DND-41 (cell line): Measurements from ENCODE around the gene IL18RAP.

Source experiments
- ATAC-seq: fragments of 200-7000 bp; cut with Tn5 transposase; 3 replicates; pipeline ENCODE4 v1.9.1; 2021; ENCODE audit warnings: low read depth; ENCODE audit not compliant: insufficient read depth
- DNase-seq: peaks from one replicate; pipeline ENCODE4 v3.0.0-alpha.2; 2020
- H2AFZ ChIP-seq: 2 replicates; pipeline ENCODE4 v1.6.0; 2012; ENCODE audit warnings: low read depth, low read length
- H3K27ac ChIP-seq: 2 replicates; pipeline ENCODE4 v1.5.1; 2012; ENCODE audit warnings: low read length, inconsistent platforms
- H3K27me3 ChIP-seq: fragments of 200-600 bp; sonication (generic); 2 replicates; pipeline ENCODE4 v1.6.0; 2012; ENCODE audit warnings: low read length, mild to moderate bottlenecking, inconsistent platforms; ENCODE audit not compliant: insufficient read depth, poor library complexity
- H3K36me3 ChIP-seq: 2 replicates; pipeline ENCODE4 v1.5.1; 2012; ENCODE audit warnings: low read length, inconsistent platforms; ENCODE audit not compliant: insufficient read depth
- H3K4me1 ChIP-seq: 2 replicates; pipeline ENCODE4 v1.5.1; 2012; ENCODE audit warnings: mild to moderate bottlenecking, low read length; ENCODE audit not compliant: insufficient read depth
- H3K4me2 ChIP-seq: 2 replicates; pipeline ENCODE4 v1.6.0; 2012; ENCODE audit warnings: mild to moderate bottlenecking, moderate library complexity, low read length, inconsistent platforms; ENCODE audit not compliant: insufficient read depth
- H3K4me3 ChIP-seq, 2 experiments: fragments of 200-600 bp in 1 of 2; shearing (Covaris generic) in 1 of 2; 2 replicates each; pipeline ENCODE4 v1.5.1; 2012 to 2016; ENCODE audit warnings: inconsistent platforms in 2 of 2, low read length in 2 of 2, mild to moderate bottlenecking in 2 of 2, low read depth in 1 of 2, moderate library complexity in 1 of 2
- H3K79me2 ChIP-seq: 2 replicates; pipeline ENCODE4 v1.6.0; 2012; ENCODE audit warnings: low read length, inconsistent platforms; ENCODE audit not compliant: insufficient read depth
- H3K9ac ChIP-seq: 2 replicates; pipeline ENCODE4 v1.6.0; 2012; ENCODE audit warnings: low read depth, mild to moderate bottlenecking, inconsistent platforms, low read length, moderate library complexity
- H3K9me3 ChIP-seq: 2 replicates; pipeline ENCODE4 v1.5.1; 2012; ENCODE audit warnings: low read length, moderate library complexity, mild to moderate bottlenecking, inconsistent platforms; ENCODE audit not compliant: insufficient read depth, severe bottlenecking
- H4K20me1 ChIP-seq: 2 replicates; pipeline ENCODE4 v1.6.0; 2012; ENCODE audit warnings: low read length; ENCODE audit not compliant: insufficient read depth
- EZH2 ChIP-seq: IDR thresholded peaks from 3 replicates; pipeline ENCODE4 v1.6.1; 2012; ENCODE audit warnings: borderline replicate concordance, low read depth, mild to moderate bottlenecking, moderate library complexity, low read length, inconsistent platforms; ENCODE audit not compliant: severe bottlenecking
- TF ChIP-seq, protein P1 (sequence below): IDR thresholded peaks from 2 replicates; pipeline ENCODE4 v1.5.1; 2012; ENCODE audit warnings: borderline replicate concordance, low read length, moderate library complexity, mild to moderate bottlenecking; ENCODE audit not compliant: poor library complexity, severe bottlenecking; ENCODE audit errors: extremely low read depth

The IL18RAP gene

DNA sequence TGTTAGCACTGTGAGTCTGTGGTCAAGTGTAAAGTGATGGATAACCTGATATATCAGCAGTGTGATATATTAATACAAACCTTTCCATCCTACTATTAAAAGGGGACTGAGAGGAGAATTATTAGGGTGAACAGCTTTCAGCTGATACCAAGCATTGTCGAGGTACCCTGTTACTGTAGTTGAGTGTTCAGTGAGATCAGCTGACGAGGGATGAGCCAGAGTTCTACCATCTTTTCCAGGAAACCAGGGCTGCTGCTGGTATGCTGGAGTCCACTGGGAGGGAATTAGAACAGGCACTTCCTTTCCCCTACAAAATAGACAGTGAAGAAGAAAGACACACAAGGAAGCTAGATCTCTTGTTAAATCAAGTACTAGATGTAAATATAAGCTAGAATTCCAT lies 408 bp downstream of the IL18RAP start:
- no peak overlapping the region for H3K4me3 ChIP-seq
- ATAC-seq = no peak
- no peaks in the 10 kb centered on the region for H3K36me3 ChIP-seq
- no peak for DNase-seq
- H3K27ac ChIP-seq = no peak overlapping the region
- no peaks in the 10 kb centered on the region for H3K79me2 ChIP-seq
- H3K27me3 ChIP-seq = peaks cover 3% of the 10 kb centered on the region
- H3K4me1 ChIP-seq = no peaks in the 10 kb centered on the region
- H4K20me1 ChIP-seq = no peaks in the 10 kb centered on the region
- no peak overlapping the region for H2AFZ ChIP-seq
- TF ChIP-seq, protein P1, sequence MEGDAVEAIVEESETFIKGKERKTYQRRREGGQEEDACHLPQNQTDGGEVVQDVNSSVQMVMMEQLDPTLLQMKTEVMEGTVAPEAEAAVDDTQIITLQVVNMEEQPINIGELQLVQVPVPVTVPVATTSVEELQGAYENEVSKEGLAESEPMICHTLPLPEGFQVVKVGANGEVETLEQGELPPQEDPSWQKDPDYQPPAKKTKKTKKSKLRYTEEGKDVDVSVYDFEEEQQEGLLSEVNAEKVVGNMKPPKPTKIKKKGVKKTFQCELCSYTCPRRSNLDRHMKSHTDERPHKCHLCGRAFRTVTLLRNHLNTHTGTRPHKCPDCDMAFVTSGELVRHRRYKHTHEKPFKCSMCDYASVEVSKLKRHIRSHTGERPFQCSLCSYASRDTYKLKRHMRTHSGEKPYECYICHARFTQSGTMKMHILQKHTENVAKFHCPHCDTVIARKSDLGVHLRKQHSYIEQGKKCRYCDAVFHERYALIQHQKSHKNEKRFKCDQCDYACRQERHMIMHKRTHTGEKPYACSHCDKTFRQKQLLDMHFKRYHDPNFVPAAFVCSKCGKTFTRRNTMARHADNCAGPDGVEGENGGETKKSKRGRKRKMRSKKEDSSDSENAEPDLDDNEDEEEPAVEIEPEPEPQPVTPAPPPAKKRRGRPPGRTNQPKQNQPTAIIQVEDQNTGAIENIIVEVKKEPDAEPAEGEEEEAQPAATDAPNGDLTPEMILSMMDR = no peak
- no peaks in the 10 kb centered on the region for H3K9me3 ChIP-seq
- no peak overlapping the region for H3K4me2 ChIP-seq
- H3K9ac ChIP-seq = no peak overlapping the region

GRCh38 chr2:102424754-102425153 lies 1.8 kb downstream of the IL18RAP start:
- H3K27me3 ChIP-seq = peaks cover 3% of the 10 kb centered on the region
- no peak for ATAC-seq
- H3K9me3 ChIP-seq = no peaks in the 10 kb centered on the region
- no peak overlapping the region for H2AFZ ChIP-seq
- no peaks in the 10 kb centered on the region for H3K4me1 ChIP-seq
- DNase-seq = no peak
- no peaks in the 10 kb centered on the region for H3K79me2 ChIP-seq
- TF ChIP-seq, protein P1 = no peak
- no peak for TF ChIP-seq EZH2
- no peaks in the 10 kb centered on the region for H3K36me3 ChIP-seq
- H3K27ac ChIP-seq = no peak overlapping the region
- H3K4me3 ChIP-seq = no peak overlapping the region
- no peak overlapping the region for H3K4me2 ChIP-seq
- no peak overlapping the region for H3K9ac ChIP-seq
- H4K20me1 ChIP-seq = no peaks in the 10 kb centered on the region

DNA sequence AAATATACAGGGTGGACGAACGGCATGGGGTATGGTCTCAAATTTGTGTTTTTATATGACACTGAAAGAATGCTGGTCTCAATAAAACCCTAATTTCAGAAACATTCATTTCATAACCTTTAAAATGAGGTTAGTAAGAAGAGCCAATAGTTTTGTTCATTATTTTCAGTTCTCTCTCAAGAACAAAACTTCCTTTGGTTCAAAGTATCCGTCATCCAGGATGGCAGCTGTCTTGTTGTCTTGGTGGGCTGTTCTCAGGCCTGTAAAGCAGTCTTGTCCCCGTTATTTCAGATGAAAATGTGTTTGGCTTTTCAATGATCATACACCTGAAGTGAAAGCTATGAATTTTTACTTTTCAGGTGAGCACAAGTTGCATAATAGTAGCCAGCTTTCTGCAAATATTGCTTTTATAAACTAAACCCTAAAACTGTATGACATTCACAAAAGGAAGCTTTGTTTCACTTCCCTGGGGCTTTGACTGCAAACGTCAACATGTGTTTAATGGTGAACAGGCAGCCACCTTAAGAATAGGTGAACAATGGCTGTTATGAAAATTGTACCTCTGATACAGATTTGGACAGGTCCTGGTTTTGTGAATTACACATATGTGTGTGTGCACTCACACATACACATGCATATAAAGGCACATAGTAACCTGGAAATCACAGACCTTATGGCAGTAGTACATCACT lies 2.6 kb downstream of the IL18RAP start:
- no peak for DNase-seq
- H3K4me3 ChIP-seq = no peak overlapping the region
- H3K4me2 ChIP-seq = no peak overlapping the region
- H3K27ac ChIP-seq = no peak overlapping the region
- H3K27me3 ChIP-seq = peaks cover 3% of the 10 kb centered on the region
- no peaks in the 10 kb centered on the region for H4K20me1 ChIP-seq
- TF ChIP-seq EZH2 = no peak
- TF ChIP-seq, protein P1 = no peak
- no peaks in the 10 kb centered on the region for H3K9me3 ChIP-seq
- H2AFZ ChIP-seq = no peak overlapping the region
- no peaks in the 10 kb centered on the region for H3K36me3 ChIP-seq
- no peak for ATAC-seq
- H3K9ac ChIP-seq = no peak overlapping the region
- no peaks in the 10 kb centered on the region for H3K79me2 ChIP-seq
- H3K4me1 ChIP-seq = no peaks in the 10 kb centered on the region
